ENCODE data around the gene PCDH9. TPM values are rescaled to one million over a fixed set of nuclear protein-coding genes. Genes with fewer than 3 reads are reported as not detected.
"Not testable (repeated sequence)": the region's sequence is repeated elsewhere in the genome, so short reads cannot be mapped to it uniquely, and the experiment has no call there.

The PCDH9 gene
- total RNA-seq, 6 donors from 2014 or later: 3.1 to 19.4 (median 7.8) TPM

GRCh38 chr13:66624302-66624701, 605.8 kb downstream of the PCDH9 start:
- Histone ChIP-seq H3K4me1 (no peaks in the 10 kb centered on the region), H3K36me3 (no peaks in the 10 kb centered on the region), H3K4me3 (no peak overlapping the region), H3K27ac (no peak overlapping the region), H3K27me3 (no peaks in the 10 kb centered on the region), H3K9me3 (no peaks in the 10 kb centered on the region)
- TF ChIP-seq EP300 (IDR thresholded peaks at IDR 0.05) (no peak), CTCF (IDR thresholded peaks at IDR 0.05) (no peak), POLR2A (IDR thresholded peaks at IDR 0.05) (no peak), POLR2AphosphoS5 (IDR thresholded peaks at IDR 0.05) (no peak)
- ATAC-seq (ENCODE audit: low FRiP score in 2 of 2) (no peak), DNase-seq (no peak)
- WGBS, 2 donors: 73 to 98% methylated on average over 3 of the region's 3 CpGs

- no peak for ATAC-seq (ENCODE audit: low FRiP score in 2 of 2)
- H3K36me3 ChIP-seq: no peaks in the 10 kb centered on the region
- no peak overlapping the region for H3K4me3 ChIP-seq
- DNase-seq: no peak
- H3K27ac ChIP-seq: no peak overlapping the region
- 92 to 94% methylated on average over 10 of the region's 10 CpGs for WGBS, 2 donors
- H3K27me3 ChIP-seq: no peaks in the 10 kb centered on the region
- TF ChIP-seq POLR2A (IDR thresholded peaks at IDR 0.05): no peak
- TF ChIP-seq EP300 (IDR thresholded peaks at IDR 0.05): no peak
- TF ChIP-seq POLR2AphosphoS5 (IDR thresholded peaks at IDR 0.05): no peak
- TF ChIP-seq CTCF (IDR thresholded peaks at IDR 0.05): no peak
- H3K9me3 ChIP-seq: no peaks in the 10 kb centered on the region
- H3K4me1 ChIP-seq: no peaks in the 10 kb centered on the region
These were observed 606.9 kb downstream of the PCDH9 start for GRCh38 chr13:66623129-66623820.

- H3K27me3 ChIP-seq; H3K27ac ChIP-seq; H3K4me1 ChIP-seq; H3K9me3 ChIP-seq; ATAC-seq (ENCODE audit: low FRiP score in 2 of 2); H3K36me3 ChIP-seq; H3K4me3 ChIP-seq: not testable (repeated sequence)
- 96 to 98% methylated on average over 13 to 27 of the region's 31 CpGs for WGBS, 2 donors
- peak in 1 of 2 donors; percentile 71 for DNase-seq
These were observed 608.2 kb downstream of the PCDH9 start for GRCh38 chr13:66621906-66622447.

- no peak for ATAC-seq (ENCODE audit: low FRiP score in 2 of 2)
- TF ChIP-seq CTCF (IDR thresholded peaks at IDR 0.05) (peak in 2 of 6 experiments; percentile 7 to 15), POLR2AphosphoS5 (IDR thresholded peaks at IDR 0.05) (no peak)
- DNase-seq: no peak
- Histone ChIP-seq H3K27ac (no peak overlapping the region), H3K36me3 (no peaks in the 10 kb centered on the region), H3K27me3 (no peaks in the 10 kb centered on the region), H3K4me3 (no peak overlapping the region), H3K9me3 (no peaks in the 10 kb centered on the region), H3K4me1 (no peaks in the 10 kb centered on the region)
- 57 to 64% methylated on average over 1 of the region's 1 CpG for WGBS, 2 donors
These were observed 611.4 kb downstream of the PCDH9 start for GRCh38 chr13:66618702-66619101.

- TF ChIP-seq CTCF (IDR thresholded peaks at IDR 0.05) (no peak), POLR2A (IDR thresholded peaks at IDR 0.05) (no peak), EP300 (IDR thresholded peaks at IDR 0.05) (no peak), POLR2AphosphoS5 (IDR thresholded peaks at IDR 0.05) (no peak)
- no peak for ATAC-seq (ENCODE audit: low FRiP score in 2 of 2)
These were observed 612.4 kb downstream of the PCDH9 start for GRCh38 chr13:66617786-66618185.

More at GRCh38 chr13:66617786-66618185, 612.4 kb downstream of the PCDH9 start:
- no peak overlapping the region for H3K4me3 ChIP-seq
- no peak overlapping the region for H3K27ac ChIP-seq
- no peaks in the 10 kb centered on the region for H3K36me3 ChIP-seq
- 79 to 90% methylated on average over 7 of the region's 7 CpGs for WGBS, 2 donors
- no peak for DNase-seq
- no peaks in the 10 kb centered on the region for H3K9me3 ChIP-seq
- no peaks in the 10 kb centered on the region for H3K4me1 ChIP-seq
- H3K27me3 ChIP-seq: no peaks in the 10 kb centered on the region

Measured in upper lobe of left lung (tissue), 6 donors.